GM21529 (cell line): ENCODE results near the gene GABRD.

Source experiments
- ATAC-seq: cut with Tn5 transposase; IDR thresholded peaks from one replicate; pipeline ENCODE4 v1.9.1; 2021; ENCODE audit not compliant: unreplicated experiment

The GABRD gene

GRCh38 chr1:2072891-2073290, 53.7 kb downstream of the GABRD start:
- no peak for ATAC-seq

- no peak for ATAC-seq
These were observed 54.5 kb downstream of the GABRD start for GRCh38 chr1:2073382-2074230.

- no peak for ATAC-seq
These were observed 55.3 kb downstream of the GABRD start for GRCh38 chr1:2074396-2074795.

- no peak for ATAC-seq
These were observed 56.0 kb downstream of the GABRD start for GRCh38 chr1:2074944-2075740.

GRCh38 chr1:2076826-2077225, 57.7 kb downstream of the GABRD start:
- no peak for ATAC-seq

GRCh38 chr1:2078170-2078569, 59.0 kb downstream of the GABRD start:
- ATAC-seq, result no peak

- no peak for ATAC-seq
These were observed 60.4 kb downstream of the GABRD start for GRCh38 chr1:2079396-2080085.

GRCh38 chr1:2080140-2080539, 61.0 kb downstream of the GABRD start:
- no peak for ATAC-seq
